SK-N-SH (cell line): ENCODE measurements around the gene DEXI. TPM values are rescaled to one million over a fixed set of nuclear protein-coding genes. Genes with fewer than 3 reads are reported as not detected.

Experiments
- CTCF ChIA-PET: fragments of 300-600, 350-600 bp; formaldehyde crosslinking; extraction: SDS; loops from one replicate; lab custom pipeline; 2021; lab: Yijun Ruan, JAX
- POLR2A ChIA-PET: fragments of 350-600 bp; sonication (Branson Sonifier 250); formaldehyde crosslinking; extraction: SDS; loops from one replicate; lab custom pipeline; 2020; ENCODE audit warnings: antibody characterized with exemption, inconsistent platforms; lab: Yijun Ruan, JAX
- DNase-seq: peaks from one replicate; pipeline ENCODE4 v3.0.0; 2012
- H2AFZ ChIP-seq: fragments of 200-600 bp; sonication (generic); 2 replicates; pipeline ENCODE4 v1.8.1; 2016; ENCODE audit warnings: antibody characterized with exemption, mild to moderate bottlenecking, low read depth
- H3F3A ChIP-seq: fragments of 200-600 bp; sonication (generic); replicated peaks from 2 replicates; pipeline ENCODE3; 2016; ENCODE audit warnings: antibody characterized with exemption, mild to moderate bottlenecking; ENCODE audit not compliant: insufficient read depth
- H3K27ac ChIP-seq, 2 experiments: fragments of 200-500 bp in 1 of 2; fragments of 200-600 bp in 1 of 2; sonication (Bioruptor generic) in 1 of 2; sonication (generic), shearing (Covaris generic) in 1 of 2; 2 replicates each; pipeline versions ENCODE4 v1.5.1 to v1.6.1; 2014 to 2016; ENCODE audit warnings: low read depth in 2 of 2, inconsistent platforms in 1 of 2, low read length in 1 of 2, mild to moderate bottlenecking in 1 of 2, mixed read lengths in 1 of 2
- H3K27me3 ChIP-seq: fragments of 200-600 bp; sonication (generic), shearing (Covaris generic); 2 replicates; pipeline ENCODE4 v1.6.1; 2016; ENCODE audit warnings: mixed run types; ENCODE audit not compliant: insufficient read depth
- H3K36me3 ChIP-seq, 2 experiments: fragments of 200-500 bp in 1 of 2; fragments of 200-600 bp in 1 of 2; sonication (Bioruptor generic) in 1 of 2; sonication (generic) in 1 of 2; replicated peaks in 1 of 2; 2 replicates each; pipeline versions ENCODE3 to v1.5.1; 2014 to 2016; ENCODE audit warnings: low read length in 1 of 2, mild to moderate bottlenecking in 1 of 2; ENCODE audit not compliant: insufficient read depth in 2 of 2, control insufficient read depth in 1 of 2
- H3K4me1 ChIP-seq, 2 experiments: fragments of 200-500 bp in 1 of 2; fragments of 200-600 bp in 1 of 2; sonication (Bioruptor generic) in 1 of 2; sonication (generic), shearing (Covaris generic) in 1 of 2; 2 replicates each; pipeline versions ENCODE4 v1.5.1 to v1.6.1; 2014 to 2016; ENCODE audit warnings: low read depth in 1 of 2, low read length in 1 of 2, mixed run types in 1 of 2; ENCODE audit not compliant: insufficient read depth in 2 of 2, control insufficient read depth in 1 of 2
- H3K4me2 ChIP-seq: fragments of 200-600 bp; sonication (generic), shearing (Covaris generic); 2 replicates; pipeline ENCODE4 v1.6.1; 2017; ENCODE audit warnings: mixed run types
- H3K4me3 ChIP-seq, 2 experiments: fragments of 200-500 bp in 1 of 2; fragments of 200-600 bp in 1 of 2; sonication (Bioruptor generic) in 1 of 2; sonication (generic), shearing (Covaris generic) in 1 of 2; 2 replicates each; pipeline versions ENCODE4 v1.5.1 to v1.8.1; 2014 to 2016; ENCODE audit warnings: low read depth in 2 of 2, inconsistent platforms in 1 of 2, low read length in 1 of 2, mild to moderate bottlenecking in 1 of 2, mixed read lengths in 1 of 2, moderate library complexity in 1 of 2
- H3K79me2 ChIP-seq: fragments of 200-600 bp; sonication (generic); 2 replicates; pipeline ENCODE4 v1.8.1; 2017; ENCODE audit warnings: mild to moderate bottlenecking; ENCODE audit not compliant: insufficient read depth
- H3K9ac ChIP-seq: fragments of 200-600 bp; sonication (generic); 2 replicates; pipeline ENCODE4 v1.6.1; 2017; ENCODE audit warnings: mixed run types
- H3K9me2 ChIP-seq: fragments of 200-600 bp; sonication (generic); 2 replicates; pipeline ENCODE4 v1.6.1; 2017; ENCODE audit warnings: mixed run types
- H3K9me3 ChIP-seq: fragments of 200-600 bp; sonication (generic); 2 replicates; pipeline ENCODE4 v1.6.1; 2017; ENCODE audit warnings: mixed run types, mild to moderate bottlenecking, moderate library complexity
- H4K20me1 ChIP-seq: fragments of 200-600 bp; sonication (generic); 2 replicates; pipeline ENCODE4 v1.6.1; 2017; ENCODE audit warnings: mild to moderate bottlenecking, mixed run types; ENCODE audit not compliant: insufficient read depth
- CHD2 ChIP-seq: fragments of 150-350 bp; IDR thresholded peaks from 2 replicates; pipeline ENCODE4 v1.6.1; 2018; ENCODE audit warnings: low read length; ENCODE audit not compliant: partially characterized antibody
- CTCF ChIP-seq: fragments of 200-600 bp; sonication (generic); IDR thresholded peaks from 2 replicates; pipeline ENCODE4 v1.6.1; 2017; ENCODE audit warnings: antibody characterized with exemption, mild to moderate bottlenecking, moderate library complexity
- EZH2phosphoT487 ChIP-seq: fragments of 200-600 bp; sonication (generic); IDR thresholded peaks from 2 replicates; pipeline ENCODE4 v1.6.1; 2017; ENCODE audit warnings: low read depth, mixed run types, mild to moderate bottlenecking, antibody characterized with exemption, moderate library complexity, borderline replicate concordance
- FOSL2 ChIP-seq: IDR thresholded peaks from 2 replicates; pipeline ENCODE4 v1.4.0; 2012; ENCODE audit warnings: low read depth, mild to moderate bottlenecking, moderate library complexity, borderline replicate concordance
- FOXJ3 ChIP-seq: sonication (generic); formaldehyde crosslinking; IDR thresholded peaks from 2 replicates; pipeline ENCODE4 v1.5.1; 2020; ENCODE audit warnings: mild to moderate bottlenecking, missing genetic modification reagents
- FOXM1 ChIP-seq: IDR thresholded peaks from 2 replicates; pipeline ENCODE4 v1.4.0; 2012; ENCODE audit warnings: low read depth, mild to moderate bottlenecking
- GATA2 ChIP-seq: sonication (generic); formaldehyde crosslinking; IDR thresholded peaks from 2 replicates; pipeline ENCODE4 v1.5.0; 2020; ENCODE audit warnings: mild to moderate bottlenecking, missing genetic modification reagents
- IRF3 ChIP-seq: fragments of 150-350 bp; IDR thresholded peaks from 2 replicates; pipeline ENCODE4 v1.6.1; 2016; ENCODE audit warnings: mild to moderate bottlenecking, low read depth, low read length
- NFIC ChIP-seq: IDR thresholded peaks from 2 replicates; pipeline ENCODE4 v1.4.0; 2012; ENCODE audit warnings: borderline replicate concordance
- POLR2AphosphoS5 ChIP-seq: IDR thresholded peaks from 2 replicates; pipeline ENCODE4 v1.6.1; 2012; ENCODE audit warnings: low read depth, low read length
- SIN3A ChIP-seq: IDR thresholded peaks from 2 replicates; pipeline ENCODE4 v1.6.1; 2012; ENCODE audit warnings: low read depth, mild to moderate bottlenecking, low read length, moderate library complexity, borderline replicate concordance
- SMC3 ChIP-seq: IDR thresholded peaks from 2 replicates; pipeline ENCODE4 v1.6.1; 2012; ENCODE audit warnings: low read depth, low read length, improper control_type of control experiment
- TAF1 ChIP-seq: IDR thresholded peaks from 2 replicates; pipeline ENCODE4 v1.6.1; 2012; ENCODE audit warnings: low read depth, mild to moderate bottlenecking, low read length, moderate library complexity, borderline replicate concordance
- TCF12 ChIP-seq: IDR thresholded peaks from 2 replicates; pipeline ENCODE4 v1.4.0; 2012
- USF1 ChIP-seq: IDR thresholded peaks from 2 replicates; pipeline ENCODE4 v1.4.0; 2012; ENCODE audit warnings: low read depth, borderline replicate concordance
- ZBTB33 ChIP-seq: IDR thresholded peaks from 2 replicates; pipeline ENCODE4 v1.4.0; 2012; ENCODE audit warnings: low read depth, borderline replicate concordance
- WGBS: methylation state at CpG from one replicate; pipeline ENCODE4 v1.1.6; 2017; ENCODE audit warnings: low lambda C conversion rate; 5-methylcytosine and 5-hydroxymethylcytosine counted together
- polyA plus RNA-seq, 3 experiments: library from polyadenylated mRNA; depleted of rRNA; stranded (reverse); fragments of >200 nt; gene quantifications; 2 replicates each; pipeline ENCODE4 v1.2.3, GENCODE V29; 2012
- TF ChIP-seq, protein P1 (sequence below): IDR thresholded peaks from 2 replicates; pipeline ENCODE4; 2012

Gene DEXI
- polyA plus RNA-seq, 1 of the 3 experiments (the other 2 are of a cell fraction), result 55.5 TPM

GRCh38 chr16:10990378-10990777, 48.1 kb upstream of the DEXI start:
- TF ChIP-seq, protein P1, sequence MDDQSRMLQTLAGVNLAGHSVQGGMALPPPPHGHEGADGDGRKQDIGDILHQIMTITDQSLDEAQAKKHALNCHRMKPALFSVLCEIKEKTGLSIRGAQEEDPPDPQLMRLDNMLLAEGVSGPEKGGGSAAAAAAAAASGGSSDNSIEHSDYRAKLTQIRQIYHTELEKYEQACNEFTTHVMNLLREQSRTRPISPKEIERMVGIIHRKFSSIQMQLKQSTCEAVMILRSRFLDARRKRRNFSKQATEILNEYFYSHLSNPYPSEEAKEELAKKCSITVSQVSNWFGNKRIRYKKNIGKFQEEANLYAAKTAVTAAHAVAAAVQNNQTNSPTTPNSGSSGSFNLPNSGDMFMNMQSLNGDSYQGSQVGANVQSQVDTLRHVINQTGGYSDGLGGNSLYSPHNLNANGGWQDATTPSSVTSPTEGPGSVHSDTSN, result no peak
- no peak for TF ChIP-seq FOXM1
- TF ChIP-seq SIN3A, result no peak
- TF ChIP-seq CHD2, result no peak
- no peak for TF ChIP-seq NFIC
- TF ChIP-seq IRF3, result no peak
- TF ChIP-seq TAF1, result no peak
- TF ChIP-seq GATA2, result no peak
- no peak for TF ChIP-seq CTCF
- no peak for TF ChIP-seq USF1
- TF ChIP-seq FOSL2, result no peak
- TF ChIP-seq POLR2AphosphoS5, result no peak
- TF ChIP-seq ZBTB33, result no peak
- TF ChIP-seq EZH2phosphoT487, result no peak
- TF ChIP-seq TCF12, result no peak
- TF ChIP-seq SMC3, result no peak
- TF ChIP-seq FOXJ3, result no peak
- TF ChIP-seq, all 33 proteins: peak for 0
- Histone ChIP-seq H3K9me2 (no peaks in the 10 kb centered on the region), H3K9me3 (no peaks in the 10 kb centered on the region), H3K9ac (no peak overlapping the region), H3K27me3 (no peaks in the 10 kb centered on the region), H3K36me3 (peaks cover 8 to 13% of the 10 kb centered on the region in 2 experiments), H3K79me2 (no peaks in the 10 kb centered on the region), H3K27ac (no peak overlapping the region), H3K4me1 (peaks cover 11 to 25% of the 10 kb centered on the region in 2 experiments; a peak in 3 of 4 replicates), H4K20me1 (no peaks in the 10 kb centered on the region), H3K4me2 (no peak overlapping the region), H3K4me3 (no peak overlapping the region), H3F3A (peaks cover 5% of the 10 kb centered on the region), H2AFZ (no peak overlapping the region)
- DNase-seq, result no peak
- 91% methylated on average over 5 of the region's 5 CpGs for WGBS
- CTCF ChIA-PET, result interaction anchor here (0.7 to 1.7 kb wide), 4 partner anchors 26 to 265 kb away, joined by 3 to 7 read pairs (median 4); partner anchors contain the start of gene SOCS1
- POLR2A ChIA-PET, result no interaction called here
